Measurements from ENCODE around the gene PIK3CD.
"Not testable (repeated sequence)": the region's sequence is repeated elsewhere in the genome, so short reads cannot be mapped to it uniquely, and the experiment has no call there.

PIK3CD gene

GRCh38 chr1:9621032-9621431 lies 30.5 kb upstream of the PIK3CD start:
- DNase-seq (ENCODE audit: low spot score) = no peak

- DNase-seq (ENCODE audit: low spot score) = no peak
Observed at GRCh38 chr1:9624081-9624480, 27.4 kb upstream of the PIK3CD start.

GRCh38 chr1:9625030-9625429 lies 26.5 kb upstream of the PIK3CD start:
- DNase-seq (ENCODE audit: low spot score) = not testable (repeated sequence)

GRCh38 chr1:9626201-9626608 lies 25.3 kb upstream of the PIK3CD start:
- DNase-seq (ENCODE audit: low spot score) = no peak

- no peak for DNase-seq (ENCODE audit: low spot score)
Observed at GRCh38 chr1:9628541-9629444, 22.7 kb upstream of the PIK3CD start.

- no peak for DNase-seq (ENCODE audit: low spot score)
Observed at GRCh38 chr1:9629445-9630201, 21.9 kb upstream of the PIK3CD start.

- DNase-seq (ENCODE audit: low spot score) = no peak
Observed at GRCh38 chr1:9630331-9631111, 21.0 kb upstream of the PIK3CD start.

GRCh38 chr1:9631613-9632012 lies 19.9 kb upstream of the PIK3CD start:
- no peak for DNase-seq (ENCODE audit: low spot score)

GRCh38 chr1:9633493-9633892 lies 18.0 kb upstream of the PIK3CD start:
- DNase-seq (ENCODE audit: low spot score) = no peak

GRCh38 chr1:9634582-9634981 lies 16.9 kb upstream of the PIK3CD start:
- DNase-seq (ENCODE audit: low spot score) = no peak

- no peak for DNase-seq (ENCODE audit: low spot score)
Observed at GRCh38 chr1:9639227-9639626, 12.3 kb upstream of the PIK3CD start.

- no peak for DNase-seq (ENCODE audit: low spot score)
Observed at GRCh38 chr1:9643351-9644256, 7.9 kb upstream of the PIK3CD start.

- no peak for DNase-seq (ENCODE audit: low spot score)
Observed at GRCh38 chr1:9646037-9646436, 5.5 kb upstream of the PIK3CD start.

GRCh38 chr1:9648171-9648570 lies 3.4 kb upstream of the PIK3CD start:
- DNase-seq (ENCODE audit: low spot score) = no peak

GRCh38 chr1:9649769-9650168 lies 1.8 kb upstream of the PIK3CD start:
- DNase-seq (ENCODE audit: low spot score) = no peak

- DNase-seq (ENCODE audit: low spot score) = no peak
Observed at GRCh38 chr1:9651220-9651564, 339 bp upstream of the PIK3CD start.

- DNase-seq (ENCODE audit: low spot score) = no peak
Observed at GRCh38 chr1:9652379-9653209, 1.1 kb downstream of the PIK3CD start.

GRCh38 chr1:9653210-9653490 lies 1.6 kb downstream of the PIK3CD start:
- no peak for DNase-seq (ENCODE audit: low spot score)

GRCh38 chr1:9653491-9654050 lies 2.0 kb downstream of the PIK3CD start:
- no peak for DNase-seq (ENCODE audit: low spot score)

- no peak for DNase-seq (ENCODE audit: low spot score)
Observed at GRCh38 chr1:9654051-9654833, 2.7 kb downstream of the PIK3CD start.
